Peyer's patch (tissue), 4 donors: ENCODE results near the gene CYTH2.

Experiments
- POLR2A ChIP-seq, 2 donors: fragments of 450-650 bp; IDR thresholded peaks; one replicate each; pipeline ENCODE4 v1.5.1; 2017; ENCODE audit warnings: antibody characterized with exemption in 2 of 2, mild to moderate bottlenecking in 2 of 2, moderate library complexity in 2 of 2
- TF ChIP-seq, protein P1 (sequence below), 6 experiments: fragments of 450-650 bp in 4 of 6; fragments of 200-600 bp in 2 of 6; sonication (generic) in 1 of 6; IDR thresholded peaks; one replicate each; pipeline ENCODE4 v1.5.1; 2017 to 2019; ENCODE audit warnings: antibody characterized with exemption in 6 of 6, mild to moderate bottlenecking in 3 of 6, moderate library complexity in 1 of 6

DNA sequence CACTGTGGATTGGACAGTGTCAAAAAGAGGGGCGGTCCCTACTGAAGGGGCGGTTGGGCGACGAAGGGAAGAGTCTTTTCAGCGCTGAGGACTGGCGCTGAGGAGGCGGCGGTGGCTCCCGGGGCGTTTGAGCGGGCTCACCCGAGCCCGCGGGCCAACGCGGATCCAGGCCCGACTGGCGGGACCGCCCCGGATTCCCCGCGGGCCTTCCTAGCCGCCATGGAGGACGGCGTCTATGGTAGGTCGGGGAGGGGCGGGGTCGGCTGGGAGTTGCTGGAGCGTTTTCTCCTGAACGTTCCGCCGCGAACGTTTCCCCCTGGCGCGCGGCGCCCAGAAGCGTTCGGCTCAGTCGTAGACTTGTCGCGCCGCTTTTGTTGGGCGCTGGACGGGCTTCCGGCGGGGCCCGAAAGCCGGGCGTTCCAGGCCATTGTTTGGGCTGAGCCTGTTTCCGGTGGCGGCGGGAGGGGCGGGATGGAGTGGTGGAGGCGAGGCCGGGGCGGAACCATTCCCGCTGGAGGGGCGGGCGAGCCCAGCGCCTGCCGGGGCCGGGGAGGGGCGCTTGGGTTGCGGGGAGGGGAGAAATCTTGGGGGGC, at the start of gene CYTH2:
- TF ChIP-seq POLR2A (IDR thresholded peaks at IDR 0.05), result peak; percentile 92
- TF ChIP-seq, protein P1, sequence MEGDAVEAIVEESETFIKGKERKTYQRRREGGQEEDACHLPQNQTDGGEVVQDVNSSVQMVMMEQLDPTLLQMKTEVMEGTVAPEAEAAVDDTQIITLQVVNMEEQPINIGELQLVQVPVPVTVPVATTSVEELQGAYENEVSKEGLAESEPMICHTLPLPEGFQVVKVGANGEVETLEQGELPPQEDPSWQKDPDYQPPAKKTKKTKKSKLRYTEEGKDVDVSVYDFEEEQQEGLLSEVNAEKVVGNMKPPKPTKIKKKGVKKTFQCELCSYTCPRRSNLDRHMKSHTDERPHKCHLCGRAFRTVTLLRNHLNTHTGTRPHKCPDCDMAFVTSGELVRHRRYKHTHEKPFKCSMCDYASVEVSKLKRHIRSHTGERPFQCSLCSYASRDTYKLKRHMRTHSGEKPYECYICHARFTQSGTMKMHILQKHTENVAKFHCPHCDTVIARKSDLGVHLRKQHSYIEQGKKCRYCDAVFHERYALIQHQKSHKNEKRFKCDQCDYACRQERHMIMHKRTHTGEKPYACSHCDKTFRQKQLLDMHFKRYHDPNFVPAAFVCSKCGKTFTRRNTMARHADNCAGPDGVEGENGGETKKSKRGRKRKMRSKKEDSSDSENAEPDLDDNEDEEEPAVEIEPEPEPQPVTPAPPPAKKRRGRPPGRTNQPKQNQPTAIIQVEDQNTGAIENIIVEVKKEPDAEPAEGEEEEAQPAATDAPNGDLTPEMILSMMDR (IDR thresholded peaks at IDR 0.05), result peak in 2 of 6 experiments; percentile 10 to 16
